A549 (cell line): ENCODE data around the gene LGR6.

Experiments
- CHD4 ChIP-seq: fragments of 200-600 bp; sonication (generic); IDR thresholded peaks from 2 replicates; pipeline ENCODE4 v1.6.1; 2016; ENCODE audit warnings: antibody characterized with exemption, mild to moderate bottlenecking, borderline replicate concordance
- EHMT2 ChIP-seq: fragments of 200-600 bp; sonication (generic); IDR thresholded peaks from 2 replicates; pipeline ENCODE4 v1.6.1; 2016; ENCODE audit warnings: antibody characterized with exemption, low read depth, mild to moderate bottlenecking, moderate library complexity
- EP300 ChIP-seq, 2 experiments: fragments of >200 bp; sonication (Bioruptor Twin); formaldehyde crosslinking; IDR thresholded peaks; 2 replicates in 1 of 2; 3 replicates in 1 of 2; pipeline ENCODE4 v1.6.1; 2016 to 2017
- ESRRA ChIP-seq: fragments of 150-350 bp; IDR thresholded peaks from 2 replicates; pipeline ENCODE4 v1.6.1; 2014; ENCODE audit warnings: mild to moderate bottlenecking, low read length, borderline replicate concordance
- PHF8 ChIP-seq: fragments of 200-600 bp; sonication (generic); IDR thresholded peaks from 2 replicates; pipeline ENCODE4 v1.6.1; 2016; ENCODE audit warnings: low read depth, mild to moderate bottlenecking, antibody characterized with exemption, moderate library complexity, borderline replicate concordance
- SMC3 ChIP-seq: fragments of >200 bp; sonication (Bioruptor Twin); formaldehyde crosslinking; IDR thresholded peaks from 3 replicates; pipeline ENCODE4 v1.6.1; 2018; ENCODE audit warnings: inconsistent platforms
- TF ChIP-seq, protein P1 (sequence below): fragments of >200 bp; sonication (Bioruptor Twin); formaldehyde crosslinking; IDR thresholded peaks from 3 replicates; pipeline ENCODE4 v1.5.1; 2016
- TF ChIP-seq, protein P2 (sequence below): fragments of >200 bp; sonication (Bioruptor Twin); formaldehyde crosslinking; IDR thresholded peaks from 3 replicates; pipeline ENCODE4 v1.6.1; 2016
- TF ChIP-seq, protein P3 (sequence below): IDR thresholded peaks from 2 replicates; pipeline ENCODE4 v1.6.1; 2012
- TF ChIP-seq, protein P4 (sequence below): fragments of 450-650 bp; IDR thresholded peaks from 2 replicates; pipeline ENCODE4 v1.6.1; 2014; ENCODE audit warnings: antibody characterized with exemption
- TF ChIP-seq, protein P5 (sequence below): IDR thresholded peaks from 2 replicates; pipeline ENCODE4 v1.6.1; 2012

DNA sequence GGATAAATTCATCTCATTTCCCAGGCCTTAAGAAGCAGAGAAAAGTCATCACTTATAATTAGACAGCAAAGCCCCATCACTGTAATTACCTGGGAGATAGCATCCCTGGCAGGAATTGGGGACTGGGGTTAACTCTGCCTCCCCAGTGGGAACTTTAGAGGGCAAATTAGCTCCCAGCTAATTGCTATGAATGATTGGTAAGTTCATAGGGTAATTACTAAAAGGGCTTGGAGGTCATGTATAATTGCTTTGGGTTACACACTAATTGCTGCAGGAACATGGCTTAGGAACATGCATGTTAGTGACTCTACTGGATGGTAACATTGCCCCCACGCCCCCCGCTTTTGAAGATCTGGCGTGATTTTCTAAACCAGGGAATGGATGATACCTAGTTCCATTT, 83.3 kb downstream of the LGR6 start:
- TF ChIP-seq, protein P1, sequence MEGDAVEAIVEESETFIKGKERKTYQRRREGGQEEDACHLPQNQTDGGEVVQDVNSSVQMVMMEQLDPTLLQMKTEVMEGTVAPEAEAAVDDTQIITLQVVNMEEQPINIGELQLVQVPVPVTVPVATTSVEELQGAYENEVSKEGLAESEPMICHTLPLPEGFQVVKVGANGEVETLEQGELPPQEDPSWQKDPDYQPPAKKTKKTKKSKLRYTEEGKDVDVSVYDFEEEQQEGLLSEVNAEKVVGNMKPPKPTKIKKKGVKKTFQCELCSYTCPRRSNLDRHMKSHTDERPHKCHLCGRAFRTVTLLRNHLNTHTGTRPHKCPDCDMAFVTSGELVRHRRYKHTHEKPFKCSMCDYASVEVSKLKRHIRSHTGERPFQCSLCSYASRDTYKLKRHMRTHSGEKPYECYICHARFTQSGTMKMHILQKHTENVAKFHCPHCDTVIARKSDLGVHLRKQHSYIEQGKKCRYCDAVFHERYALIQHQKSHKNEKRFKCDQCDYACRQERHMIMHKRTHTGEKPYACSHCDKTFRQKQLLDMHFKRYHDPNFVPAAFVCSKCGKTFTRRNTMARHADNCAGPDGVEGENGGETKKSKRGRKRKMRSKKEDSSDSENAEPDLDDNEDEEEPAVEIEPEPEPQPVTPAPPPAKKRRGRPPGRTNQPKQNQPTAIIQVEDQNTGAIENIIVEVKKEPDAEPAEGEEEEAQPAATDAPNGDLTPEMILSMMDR = no peak
- TF ChIP-seq CHD4 (no peak), EHMT2 (no peak), ESRRA (no peak), EP300 (IDR thresholded peaks at IDR 0.05) (no peak), SMC3 (no peak), PHF8 (no peak)
- TF ChIP-seq, protein P2, sequence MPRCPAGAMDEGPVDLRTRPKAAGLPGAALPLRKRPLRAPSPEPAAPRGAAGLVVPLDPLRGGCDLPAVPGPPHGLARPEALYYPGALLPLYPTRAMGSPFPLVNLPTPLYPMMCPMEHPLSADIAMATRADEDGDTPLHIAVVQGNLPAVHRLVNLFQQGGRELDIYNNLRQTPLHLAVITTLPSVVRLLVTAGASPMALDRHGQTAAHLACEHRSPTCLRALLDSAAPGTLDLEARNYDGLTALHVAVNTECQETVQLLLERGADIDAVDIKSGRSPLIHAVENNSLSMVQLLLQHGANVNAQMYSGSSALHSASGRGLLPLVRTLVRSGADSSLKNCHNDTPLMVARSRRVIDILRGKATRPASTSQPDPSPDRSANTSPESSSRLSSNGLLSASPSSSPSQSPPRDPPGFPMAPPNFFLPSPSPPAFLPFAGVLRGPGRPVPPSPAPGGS = no peak
- TF ChIP-seq, protein P3, sequence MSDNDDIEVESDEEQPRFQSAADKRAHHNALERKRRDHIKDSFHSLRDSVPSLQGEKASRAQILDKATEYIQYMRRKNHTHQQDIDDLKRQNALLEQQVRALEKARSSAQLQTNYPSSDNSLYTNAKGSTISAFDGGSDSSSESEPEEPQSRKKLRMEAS = no peak
- TF ChIP-seq, protein P4, sequence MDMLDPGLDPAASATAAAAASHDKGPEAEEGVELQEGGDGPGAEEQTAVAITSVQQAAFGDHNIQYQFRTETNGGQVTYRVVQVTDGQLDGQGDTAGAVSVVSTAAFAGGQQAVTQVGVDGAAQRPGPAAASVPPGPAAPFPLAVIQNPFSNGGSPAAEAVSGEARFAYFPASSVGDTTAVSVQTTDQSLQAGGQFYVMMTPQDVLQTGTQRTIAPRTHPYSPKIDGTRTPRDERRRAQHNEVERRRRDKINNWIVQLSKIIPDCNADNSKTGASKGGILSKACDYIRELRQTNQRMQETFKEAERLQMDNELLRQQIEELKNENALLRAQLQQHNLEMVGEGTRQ = no peak
- TF ChIP-seq, protein P5, sequence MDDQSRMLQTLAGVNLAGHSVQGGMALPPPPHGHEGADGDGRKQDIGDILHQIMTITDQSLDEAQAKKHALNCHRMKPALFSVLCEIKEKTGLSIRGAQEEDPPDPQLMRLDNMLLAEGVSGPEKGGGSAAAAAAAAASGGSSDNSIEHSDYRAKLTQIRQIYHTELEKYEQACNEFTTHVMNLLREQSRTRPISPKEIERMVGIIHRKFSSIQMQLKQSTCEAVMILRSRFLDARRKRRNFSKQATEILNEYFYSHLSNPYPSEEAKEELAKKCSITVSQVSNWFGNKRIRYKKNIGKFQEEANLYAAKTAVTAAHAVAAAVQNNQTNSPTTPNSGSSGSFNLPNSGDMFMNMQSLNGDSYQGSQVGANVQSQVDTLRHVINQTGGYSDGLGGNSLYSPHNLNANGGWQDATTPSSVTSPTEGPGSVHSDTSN = no peak
